GM23338 (cell line): ENCODE data around the gene IGF2BP2. TPM values are rescaled to one million over a fixed set of nuclear protein-coding genes. Genes with fewer than 3 reads are reported as not detected.

Experiments used
- ATAC-seq: fragments of 200-7000 bp; cut with Tn5 transposase; 3 replicates; pipeline ENCODE4 v1.9.1; 2020
- DNase-seq: peaks from one replicate; pipeline ENCODE4 v3.0.0-alpha.2; 2015; ENCODE audit warnings: low spot score
- H2AFZ ChIP-seq: fragments of 200-600 bp; sonication (generic); 2 replicates; pipeline ENCODE4 v1.8.0; 2016; ENCODE audit warnings: antibody characterized with exemption, mild to moderate bottlenecking, moderate library complexity
- H3F3A ChIP-seq: fragments of 200-600 bp; sonication (generic); replicated peaks from 2 replicates; pipeline ENCODE4 v1.8.0; 2017; ENCODE audit warnings: antibody characterized with exemption, mixed run types, low read depth
- H3K27ac ChIP-seq: fragments of 200-600 bp; sonication (generic); 2 replicates; pipeline ENCODE4 v1.6.1; 2016; ENCODE audit warnings: low read depth
- H3K27me3 ChIP-seq: fragments of 200-600 bp; sonication (generic); 2 replicates; pipeline ENCODE4 v1.8.0; 2016; ENCODE audit warnings: mild to moderate bottlenecking, mixed run types, moderate library complexity; ENCODE audit not compliant: insufficient read depth
- H3K36me3 ChIP-seq: fragments of 200-600 bp; sonication (generic); 2 replicates; pipeline ENCODE4 v1.8.0; 2016; ENCODE audit warnings: mild to moderate bottlenecking; ENCODE audit not compliant: insufficient read depth
- H3K4me1 ChIP-seq: fragments of 200-600 bp; sonication (generic); 2 replicates; pipeline ENCODE4 v1.8.0; 2016; ENCODE audit warnings: mild to moderate bottlenecking, moderate library complexity; ENCODE audit not compliant: insufficient read depth
- H3K4me2 ChIP-seq: fragments of 200-600 bp; sonication (generic); 2 replicates; pipeline ENCODE4 v1.7.1; 2017; ENCODE audit warnings: mixed run types
- H3K4me3 ChIP-seq: fragments of 200-600 bp; sonication (generic); 2 replicates; pipeline ENCODE4 v1.6.1; 2016; ENCODE audit warnings: mixed run types
- H3K79me2 ChIP-seq: fragments of 200-600 bp; sonication (generic); replicated peaks from 2 replicates; pipeline ENCODE4 v1.8.0; 2017; ENCODE audit warnings: mild to moderate bottlenecking; ENCODE audit not compliant: insufficient read depth
- H3K9me2 ChIP-seq: fragments of 200-600 bp; sonication (generic); 2 replicates; pipeline ENCODE4 v1.8.0; 2017; ENCODE audit not compliant: insufficient read depth
- H4K20me1 ChIP-seq: fragments of 200-600 bp; sonication (generic); replicated peaks from 2 replicates; pipeline ENCODE4 v1.8.0; 2017; ENCODE audit warnings: mild to moderate bottlenecking; ENCODE audit not compliant: insufficient read depth
- H3K27ac Mint-ChIP-seq: 2 replicates; pipeline ENCODE4 v1.8.0; 2020; ENCODE audit warnings: inconsistent platforms, mild to moderate bottlenecking, moderate library complexity, mixed read lengths
- H3K27me3 Mint-ChIP-seq: 3 replicates; pipeline ENCODE4 v1.8.0; 2022; ENCODE audit warnings: low read depth, mild to moderate bottlenecking, moderate library complexity, mixed read lengths, inconsistent platforms; ENCODE audit not compliant: insufficient read depth, poor library complexity
- H3K36me3 Mint-ChIP-seq: 3 replicates; pipeline ENCODE4 v1.8.0; 2021; ENCODE audit warnings: low read depth, mild to moderate bottlenecking, inconsistent platforms, moderate library complexity, mixed read lengths
- H3K4me1 Mint-ChIP-seq: 3 replicates; pipeline ENCODE4 v1.8.0; 2020; ENCODE audit warnings: mild to moderate bottlenecking, inconsistent platforms, mixed read lengths
- H3K4me3 Mint-ChIP-seq: 3 replicates; pipeline ENCODE4 v1.8.0; 2021; ENCODE audit warnings: moderate library complexity, mild to moderate bottlenecking, inconsistent platforms, mixed read lengths
- H3K9me3 Mint-ChIP-seq: 3 replicates; pipeline ENCODE4 v1.8.0; 2020; ENCODE audit warnings: moderate library complexity, mild to moderate bottlenecking, inconsistent platforms, mixed read lengths
- JUNB ChIP-seq: IDR thresholded peaks from one replicate; pipeline ENCODE4 v1.6.1; 2016; ENCODE audit warnings: antibody characterized with exemption; ENCODE audit not compliant: unreplicated experiment
- NANOG ChIP-seq: IDR thresholded peaks from 2 replicates; pipeline ENCODE4 v1.6.1; 2016; ENCODE audit warnings: antibody characterized with exemption, borderline replicate concordance
- STAT1 ChIP-seq: IDR thresholded peaks from one replicate; pipeline ENCODE4 v1.6.1; 2016; ENCODE audit warnings: antibody characterized with exemption; ENCODE audit not compliant: unreplicated experiment
- ZNF114 ChIP-seq: fragments of 250-450 bp; sonication (Bioruptor Pico); IDR thresholded peaks from 2 replicates; pipeline ENCODE4 v1.5.0; 2020; ENCODE audit warnings: mild to moderate bottlenecking, moderate library complexity
- ZNF331 ChIP-seq: fragments of 250-450 bp; sonication (Bioruptor Pico); IDR thresholded peaks from 2 replicates; pipeline ENCODE4 v1.5.0; 2020; ENCODE audit warnings: low read depth, mild to moderate bottlenecking, moderate library complexity
- polyA plus RNA-seq: library from polyadenylated mRNA; unstranded; fragments of >200 nt; fragmentation: Nextera tagmentation; extraction: Ambion mirVana; gene quantifications from 2 replicates; pipeline ENCODE4 v1.2.1, GENCODE V29; 2016
- total RNA-seq: library from RNA; depleted of rRNA; stranded (reverse); fragments of >200 nt; shearing (Covaris generic); gene quantifications from 2 replicates; pipeline ENCODE4 v1.2.3, GENCODE V29; 2014
- TF ChIP-seq, protein P1 (sequence below): IDR thresholded peaks from one replicate; pipeline ENCODE4 v1.6.1; 2018; ENCODE audit warnings: antibody characterized with exemption; ENCODE audit not compliant: unreplicated experiment
- TF ChIP-seq, protein P2 (sequence below), 2 experiments: fragments of 200-600 bp in 1 of 2; sonication (generic) in 1 of 2; conservative IDR thresholded peaks; 2 replicates each; pipeline versions ENCODE4 v1.5.1 to v1.6.1; 2016 to 2017; ENCODE audit warnings: antibody characterized with exemption in 2 of 2, low read depth in 2 of 2, mild to moderate bottlenecking in 2 of 2, moderate library complexity in 1 of 2
- TF ChIP-seq, protein P3 (sequence below): fragments of 250-450 bp; sonication (Bioruptor Pico); IDR thresholded peaks from 2 replicates; pipeline ENCODE4 v1.5.0; 2020; ENCODE audit warnings: mild to moderate bottlenecking, moderate library complexity

Gene IGF2BP2
- total and polyA plus RNA-seq, 2 experiments from 2014 or later = 82.9 to 84.5 TPM

DNA sequence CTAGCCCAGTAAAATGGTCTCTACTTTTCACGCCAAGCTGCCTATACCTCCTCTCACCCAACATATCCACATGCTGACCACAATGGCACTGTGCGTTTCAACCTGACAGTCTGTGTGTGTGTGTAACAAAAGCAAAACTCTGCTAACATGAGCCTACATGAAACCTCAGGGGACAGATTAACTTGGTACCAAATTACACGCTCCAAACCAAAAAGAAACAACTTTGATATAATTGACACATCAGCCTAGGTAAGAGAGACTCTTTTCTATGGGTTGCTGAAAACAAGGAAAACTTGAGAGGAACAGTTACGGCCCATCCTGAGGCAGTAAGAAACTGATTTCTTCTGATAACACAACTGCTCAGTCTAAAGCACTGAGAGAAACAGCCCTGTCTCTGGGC lies 31.5 kb downstream of the IGF2BP2 start:
- Histone ChIP-seq H3K27me3 (no peaks in the 10 kb centered on the region), H3K79me2 (peaks cover 97% of the 10 kb centered on the region), H3K4me3 (no peak overlapping the region), H3K4me1 (peaks cover 70% of the 10 kb centered on the region), H3K4me2 (no peak overlapping the region), H3K9me2 (no peaks in the 10 kb centered on the region), H3F3A (peaks cover 5% of the 10 kb centered on the region; the same call in 1 of the 2 replicates), H2AFZ (no peak overlapping the region), H4K20me1 (peaks cover 32% of the 10 kb centered on the region), H3K36me3 (no peaks in the 10 kb centered on the region), H3K27ac (peak overlapping the region; percentile 64; the same call in 1 of the 2 replicates)
- Mint-ChIP-seq H3K4me1 (peaks cover 68% of the 10 kb centered on the region), H3K9me3 (no peaks in the 10 kb centered on the region), H3K36me3 (no peaks in the 10 kb centered on the region; the same call in 2 of the 3 replicates), H3K4me3 (no peak overlapping the region), H3K27me3 (peaks cover 6% of the 10 kb centered on the region), H3K27ac (no peak overlapping the region)
- TF ChIP-seq, protein P1, sequence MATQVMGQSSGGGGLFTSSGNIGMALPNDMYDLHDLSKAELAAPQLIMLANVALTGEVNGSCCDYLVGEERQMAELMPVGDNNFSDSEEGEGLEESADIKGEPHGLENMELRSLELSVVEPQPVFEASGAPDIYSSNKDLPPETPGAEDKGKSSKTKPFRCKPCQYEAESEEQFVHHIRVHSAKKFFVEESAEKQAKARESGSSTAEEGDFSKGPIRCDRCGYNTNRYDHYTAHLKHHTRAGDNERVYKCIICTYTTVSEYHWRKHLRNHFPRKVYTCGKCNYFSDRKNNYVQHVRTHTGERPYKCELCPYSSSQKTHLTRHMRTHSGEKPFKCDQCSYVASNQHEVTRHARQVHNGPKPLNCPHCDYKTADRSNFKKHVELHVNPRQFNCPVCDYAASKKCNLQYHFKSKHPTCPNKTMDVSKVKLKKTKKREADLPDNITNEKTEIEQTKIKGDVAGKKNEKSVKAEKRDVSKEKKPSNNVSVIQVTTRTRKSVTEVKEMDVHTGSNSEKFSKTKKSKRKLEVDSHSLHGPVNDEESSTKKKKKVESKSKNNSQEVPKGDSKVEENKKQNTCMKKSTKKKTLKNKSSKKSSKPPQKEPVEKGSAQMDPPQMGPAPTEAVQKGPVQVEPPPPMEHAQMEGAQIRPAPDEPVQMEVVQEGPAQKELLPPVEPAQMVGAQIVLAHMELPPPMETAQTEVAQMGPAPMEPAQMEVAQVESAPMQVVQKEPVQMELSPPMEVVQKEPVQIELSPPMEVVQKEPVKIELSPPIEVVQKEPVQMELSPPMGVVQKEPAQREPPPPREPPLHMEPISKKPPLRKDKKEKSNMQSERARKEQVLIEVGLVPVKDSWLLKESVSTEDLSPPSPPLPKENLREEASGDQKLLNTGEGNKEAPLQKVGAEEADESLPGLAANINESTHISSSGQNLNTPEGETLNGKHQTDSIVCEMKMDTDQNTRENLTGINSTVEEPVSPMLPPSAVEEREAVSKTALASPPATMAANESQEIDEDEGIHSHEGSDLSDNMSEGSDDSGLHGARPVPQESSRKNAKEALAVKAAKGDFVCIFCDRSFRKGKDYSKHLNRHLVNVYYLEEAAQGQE = no peak
- TF ChIP-seq, protein P2, sequence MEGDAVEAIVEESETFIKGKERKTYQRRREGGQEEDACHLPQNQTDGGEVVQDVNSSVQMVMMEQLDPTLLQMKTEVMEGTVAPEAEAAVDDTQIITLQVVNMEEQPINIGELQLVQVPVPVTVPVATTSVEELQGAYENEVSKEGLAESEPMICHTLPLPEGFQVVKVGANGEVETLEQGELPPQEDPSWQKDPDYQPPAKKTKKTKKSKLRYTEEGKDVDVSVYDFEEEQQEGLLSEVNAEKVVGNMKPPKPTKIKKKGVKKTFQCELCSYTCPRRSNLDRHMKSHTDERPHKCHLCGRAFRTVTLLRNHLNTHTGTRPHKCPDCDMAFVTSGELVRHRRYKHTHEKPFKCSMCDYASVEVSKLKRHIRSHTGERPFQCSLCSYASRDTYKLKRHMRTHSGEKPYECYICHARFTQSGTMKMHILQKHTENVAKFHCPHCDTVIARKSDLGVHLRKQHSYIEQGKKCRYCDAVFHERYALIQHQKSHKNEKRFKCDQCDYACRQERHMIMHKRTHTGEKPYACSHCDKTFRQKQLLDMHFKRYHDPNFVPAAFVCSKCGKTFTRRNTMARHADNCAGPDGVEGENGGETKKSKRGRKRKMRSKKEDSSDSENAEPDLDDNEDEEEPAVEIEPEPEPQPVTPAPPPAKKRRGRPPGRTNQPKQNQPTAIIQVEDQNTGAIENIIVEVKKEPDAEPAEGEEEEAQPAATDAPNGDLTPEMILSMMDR (conservative IDR thresholded peaks at IDR 0.05; ENCODE audit: low read depth in 2 of 2) = no peak
- TF ChIP-seq NANOG (no peak), STAT1 (no peak), ZNF114 (CRISPR knock-in tag) (no peak), JUNB (no peak)
- DNase-seq = no peak
- ATAC-seq = no peak

DNA sequence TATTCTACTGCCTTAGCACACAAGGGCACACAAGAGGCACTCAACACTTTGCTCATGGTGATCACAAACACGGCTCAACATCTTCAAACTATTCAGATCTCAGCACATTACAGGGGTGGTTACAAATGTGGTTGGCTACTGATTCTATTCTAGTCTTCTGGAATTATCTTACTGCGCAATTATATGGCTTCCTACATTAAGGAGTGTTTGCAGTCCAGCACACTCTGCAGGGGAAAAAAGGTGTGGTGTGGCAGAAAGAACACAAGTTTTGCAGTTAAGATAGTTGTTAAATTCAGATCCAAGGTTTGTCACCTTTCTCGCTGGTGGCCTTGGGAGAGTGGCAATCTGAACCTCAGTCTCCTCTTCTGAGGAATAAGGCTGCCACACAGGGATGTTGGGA lies 31.9 kb downstream of the IGF2BP2 start:
- Histone ChIP-seq H3K27me3 (no peaks in the 10 kb centered on the region), H3K4me1 (peaks cover 72% of the 10 kb centered on the region), H3K27ac (peak overlapping the region; percentile 64; the same call in 1 of the 2 replicates), H2AFZ (no peak overlapping the region), H3K4me2 (no peak overlapping the region), H4K20me1 (peaks cover 28% of the 10 kb centered on the region), H3K4me3 (no peak overlapping the region), H3K79me2 (peaks cover 97% of the 10 kb centered on the region), H3K36me3 (no peaks in the 10 kb centered on the region), H3F3A (peaks cover 8% of the 10 kb centered on the region; the same call in 1 of the 2 replicates), H3K9me2 (no peaks in the 10 kb centered on the region)
- ATAC-seq = no peak
- H3K4me1 Mint-ChIP-seq = peaks cover 65% of the 10 kb centered on the region
- H3K4me3 Mint-ChIP-seq = no peak overlapping the region
- H3K27me3 Mint-ChIP-seq = peaks cover 6% of the 10 kb centered on the region
- DNase-seq = no peak
- no peaks in the 10 kb centered on the region; the same call in 2 of the 3 replicates for H3K36me3 Mint-ChIP-seq
- H3K27ac Mint-ChIP-seq = peak overlapping the region; percentile 9
- no peaks in the 10 kb centered on the region for H3K9me3 Mint-ChIP-seq
- TF ChIP-seq, protein P3, sequence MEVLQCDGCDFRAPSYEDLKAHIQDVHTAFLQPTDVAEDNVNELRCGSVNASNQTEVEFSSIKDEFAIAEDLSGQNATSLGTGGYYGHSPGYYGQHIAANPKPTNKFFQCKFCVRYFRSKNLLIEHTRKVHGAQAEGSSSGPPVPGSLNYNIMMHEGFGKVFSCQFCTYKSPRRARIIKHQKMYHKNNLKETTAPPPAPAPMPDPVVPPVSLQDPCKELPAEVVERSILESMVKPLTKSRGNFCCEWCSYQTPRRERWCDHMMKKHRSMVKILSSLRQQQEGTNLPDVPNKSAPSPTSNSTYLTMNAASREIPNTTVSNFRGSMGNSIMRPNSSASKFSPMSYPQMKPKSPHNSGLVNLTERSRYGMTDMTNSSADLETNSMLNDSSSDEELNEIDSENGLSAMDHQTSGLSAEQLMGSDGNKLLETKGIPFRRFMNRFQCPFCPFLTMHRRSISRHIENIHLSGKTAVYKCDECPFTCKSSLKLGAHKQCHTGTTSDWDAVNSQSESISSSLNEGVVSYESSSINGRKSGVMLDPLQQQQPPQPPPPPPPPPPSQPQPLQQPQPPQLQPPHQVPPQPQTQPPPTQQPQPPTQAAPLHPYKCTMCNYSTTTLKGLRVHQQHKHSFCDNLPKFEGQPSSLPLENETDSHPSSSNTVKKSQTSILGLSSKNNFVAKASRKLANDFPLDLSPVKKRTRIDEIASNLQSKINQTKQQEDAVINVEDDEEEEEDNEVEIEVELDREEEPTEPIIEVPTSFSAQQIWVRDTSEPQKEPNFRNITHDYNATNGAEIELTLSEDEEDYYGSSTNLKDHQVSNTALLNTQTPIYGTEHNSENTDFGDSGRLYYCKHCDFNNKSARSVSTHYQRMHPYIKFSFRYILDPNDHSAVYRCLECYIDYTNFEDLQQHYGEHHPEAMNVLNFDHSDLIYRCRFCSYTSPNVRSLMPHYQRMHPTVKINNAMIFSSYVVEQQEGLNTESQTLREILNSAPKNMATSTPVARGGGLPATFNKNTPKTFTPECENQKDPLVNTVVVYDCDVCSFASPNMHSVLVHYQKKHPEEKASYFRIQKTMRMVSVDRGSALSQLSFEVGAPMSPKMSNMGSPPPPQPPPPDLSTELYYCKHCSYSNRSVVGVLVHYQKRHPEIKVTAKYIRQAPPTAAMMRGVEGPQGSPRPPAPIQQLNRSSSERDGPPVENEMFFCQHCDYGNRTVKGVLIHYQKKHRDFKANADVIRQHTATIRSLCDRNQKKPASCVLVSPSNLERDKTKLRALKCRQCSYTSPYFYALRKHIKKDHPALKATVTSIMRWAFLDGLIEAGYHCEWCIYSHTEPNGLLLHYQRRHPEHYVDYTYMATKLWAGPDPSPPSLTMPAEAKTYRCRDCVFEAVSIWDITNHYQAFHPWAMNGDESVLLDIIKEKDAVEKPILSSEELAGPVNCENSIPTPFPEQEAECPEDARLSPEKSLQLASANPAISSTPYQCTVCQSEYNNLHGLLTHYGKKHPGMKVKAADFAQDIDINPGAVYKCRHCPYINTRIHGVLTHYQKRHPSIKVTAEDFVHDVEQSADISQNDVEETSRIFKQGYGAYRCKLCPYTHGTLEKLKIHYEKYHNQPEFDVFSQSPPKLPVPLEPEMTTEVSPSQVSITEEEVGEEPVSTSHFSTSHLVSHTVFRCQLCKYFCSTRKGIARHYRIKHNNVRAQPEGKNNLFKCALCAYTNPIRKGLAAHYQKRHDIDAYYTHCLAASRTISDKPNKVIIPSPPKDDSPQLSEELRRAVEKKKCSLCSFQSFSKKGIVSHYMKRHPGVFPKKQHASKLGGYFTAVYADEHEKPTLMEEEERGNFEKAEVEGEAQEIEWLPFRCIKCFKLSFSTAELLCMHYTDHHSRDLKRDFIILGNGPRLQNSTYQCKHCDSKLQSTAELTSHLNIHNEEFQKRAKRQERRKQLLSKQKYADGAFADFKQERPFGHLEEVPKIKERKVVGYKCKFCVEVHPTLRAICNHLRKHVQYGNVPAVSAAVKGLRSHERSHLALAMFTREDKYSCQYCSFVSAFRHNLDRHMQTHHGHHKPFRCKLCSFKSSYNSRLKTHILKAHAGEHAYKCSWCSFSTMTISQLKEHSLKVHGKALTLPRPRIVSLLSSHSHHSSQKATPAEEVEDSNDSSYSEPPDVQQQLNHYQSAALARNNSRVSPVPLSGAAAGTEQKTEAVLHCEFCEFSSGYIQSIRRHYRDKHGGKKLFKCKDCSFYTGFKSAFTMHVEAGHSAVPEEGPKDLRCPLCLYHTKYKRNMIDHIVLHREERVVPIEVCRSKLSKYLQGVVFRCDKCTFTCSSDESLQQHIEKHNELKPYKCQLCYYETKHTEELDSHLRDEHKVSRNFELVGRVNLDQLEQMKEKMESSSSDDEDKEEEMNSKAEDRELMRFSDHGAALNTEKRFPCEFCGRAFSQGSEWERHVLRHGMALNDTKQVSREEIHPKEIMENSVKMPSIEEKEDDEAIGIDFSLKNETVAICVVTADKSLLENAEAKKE (CRISPR knock-in tag) = no peak
- TF ChIP-seq ZNF114 (CRISPR knock-in tag) (no peak), ZNF331 (CRISPR knock-in tag) (no peak), JUNB (no peak)
